ENCODE data around the gene SP6.
A peak's percentile ranks its signal among the peaks of the same experiment; 100 is the strongest.

SP6 gene

DNA sequence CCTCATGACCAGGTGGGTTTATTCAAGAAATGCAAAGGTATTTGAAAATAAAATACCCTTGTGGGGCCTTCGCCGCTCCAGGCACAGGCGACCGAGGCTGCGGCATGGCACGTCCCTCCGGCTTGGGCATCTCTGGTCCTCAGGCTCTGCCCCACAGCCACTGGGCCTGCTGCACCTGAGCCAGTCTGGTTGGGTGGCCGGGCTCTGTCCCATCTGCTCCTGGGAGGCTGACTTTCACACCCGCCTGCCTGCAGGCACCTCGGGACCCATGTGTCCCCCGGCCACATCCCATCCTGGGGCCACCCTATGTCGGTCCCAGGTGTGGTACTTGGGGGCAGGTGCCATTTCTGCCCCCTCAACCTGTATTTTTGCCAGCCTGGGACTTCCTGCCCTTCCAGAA, 50.3 kb downstream of the SP6 start:
- TF ChIP-seq EP300 (IDR thresholded peaks at IDR 0.05; ENCODE audit: borderline replicate concordance) (no peak), TAF1 (IDR thresholded peaks at IDR 0.05; ENCODE audit: low read depth) (no peak), REST (IDR thresholded peaks at IDR 0.05; ENCODE audit: low read depth) (no peak), RAD21 (IDR thresholded peaks at IDR 0.05; ENCODE audit: low read depth) (no peak), TCF12 (IDR thresholded peaks at IDR 0.05; ENCODE audit: low read depth) (no peak), CREB1 (IDR thresholded peaks at IDR 0.05; ENCODE audit: low read depth) (no peak), YY1 (IDR thresholded peaks at IDR 0.05; ENCODE audit: low read depth) (no peak), TEAD4 (IDR thresholded peaks at IDR 0.05) (no peak), EGR1 (IDR thresholded peaks at IDR 0.05) (no peak), NFIC (IDR thresholded peaks at IDR 0.05) (no peak), FOXM1 (IDR thresholded peaks at IDR 0.05; ENCODE audit: borderline replicate concordance, low read depth) (no peak), CEBPB (IDR thresholded peaks at IDR 0.05) (no peak), ZBTB7A (IDR thresholded peaks at IDR 0.05; ENCODE audit: low read depth) (no peak)
- TF ChIP-seq, protein P1, sequence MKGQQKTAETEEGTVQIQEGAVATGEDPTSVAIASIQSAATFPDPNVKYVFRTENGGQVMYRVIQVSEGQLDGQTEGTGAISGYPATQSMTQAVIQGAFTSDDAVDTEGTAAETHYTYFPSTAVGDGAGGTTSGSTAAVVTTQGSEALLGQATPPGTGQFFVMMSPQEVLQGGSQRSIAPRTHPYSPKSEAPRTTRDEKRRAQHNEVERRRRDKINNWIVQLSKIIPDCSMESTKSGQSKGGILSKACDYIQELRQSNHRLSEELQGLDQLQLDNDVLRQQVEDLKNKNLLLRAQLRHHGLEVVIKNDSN (IDR thresholded peaks at IDR 0.05) = no peak
- TF ChIP-seq, protein P2, sequence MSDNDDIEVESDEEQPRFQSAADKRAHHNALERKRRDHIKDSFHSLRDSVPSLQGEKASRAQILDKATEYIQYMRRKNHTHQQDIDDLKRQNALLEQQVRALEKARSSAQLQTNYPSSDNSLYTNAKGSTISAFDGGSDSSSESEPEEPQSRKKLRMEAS (IDR thresholded peaks at IDR 0.05) = no peak

DNA sequence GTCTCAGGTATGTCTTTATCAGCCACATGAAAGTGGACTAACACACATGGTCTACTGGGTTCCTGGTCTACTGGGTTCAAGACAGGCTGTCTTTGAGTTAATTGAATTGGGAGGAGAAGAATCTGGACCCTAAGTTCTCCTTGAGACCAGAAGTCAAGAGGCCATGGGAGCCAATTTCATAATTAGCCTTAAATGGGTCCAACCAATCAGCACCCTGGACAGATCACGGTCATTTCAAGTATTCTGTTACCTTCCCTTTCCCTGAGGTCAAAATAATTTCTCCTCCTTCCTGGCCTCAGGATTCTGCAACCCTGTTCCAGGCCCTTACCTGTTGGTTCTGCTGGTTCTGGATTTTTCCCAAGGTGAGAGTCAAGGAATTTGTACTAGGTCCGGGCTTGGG, 53.2 kb downstream of the SP6 start:
- TF ChIP-seq REST (IDR thresholded peaks at IDR 0.05; ENCODE audit: low read depth) = peak; percentile 92
- no peak for TF ChIP-seq CEBPB (IDR thresholded peaks at IDR 0.05)
- no peak for TF ChIP-seq EGR1 (IDR thresholded peaks at IDR 0.05)
- no peak for TF ChIP-seq TEAD4 (IDR thresholded peaks at IDR 0.05)
